Small intestine (tissue), 7 donors: ENCODE measurements around the gene DNAAF3. TPM values are rescaled to one million over a fixed set of nuclear protein-coding genes. Genes with fewer than 3 reads are reported as not detected.

Experiments
- DNase-seq, 2 donors: peaks; one replicate each; pipeline versions ENCODE4 v3.0.0 to v3.0.0-alpha.2; 2013
- FAIRE-seq: peaks from 2 replicates; lab custom pipeline; 2012; peaks lifted over from hg19 to GRCh38; lab: Jason Lieb, UNC
- H3K27ac ChIP-seq, 3 donors: one replicate each; pipeline ENCODE4 v1.5.1; 2013; ENCODE audit warnings: low read length in 2 of 3, mild to moderate bottlenecking in 2 of 3, control low read depth in 1 of 3, inconsistent platforms in 1 of 3, low read depth in 1 of 3, moderate library complexity in 1 of 3
- H3K27me3 ChIP-seq, 3 donors: one replicate each; pipeline ENCODE4 v1.6.1; 2013; ENCODE audit warnings: low read length in 3 of 3, inconsistent platforms in 1 of 3; ENCODE audit not compliant: control insufficient read depth in 3 of 3, insufficient read depth in 3 of 3
- H3K36me3 ChIP-seq, 3 donors: one replicate each; pipeline ENCODE4 v1.6.1; 2013; ENCODE audit warnings: low read length in 3 of 3, inconsistent platforms in 1 of 3, low read depth in 1 of 3, mild to moderate bottlenecking in 1 of 3, moderate library complexity in 1 of 3; ENCODE audit not compliant: control insufficient read depth in 3 of 3, insufficient read depth in 2 of 3
- H3K4me1 ChIP-seq, 3 donors: one replicate each; pipeline ENCODE4 v1.6.1; 2013; ENCODE audit warnings: low read length in 2 of 3, inconsistent platforms in 1 of 3, low read depth in 1 of 3, mild to moderate bottlenecking in 1 of 3, moderate library complexity in 1 of 3; ENCODE audit not compliant: control insufficient read depth in 3 of 3, insufficient read depth in 2 of 3
- H3K4me3 ChIP-seq, 3 donors: one replicate each; pipeline ENCODE4 v1.5.1; 2013; ENCODE audit warnings: low read length in 3 of 3, control low read depth in 1 of 3, inconsistent platforms in 1 of 3, low read depth in 1 of 3, mild to moderate bottlenecking in 1 of 3, moderate library complexity in 1 of 3
- H3K9me3 ChIP-seq, 2 donors: one replicate each; pipeline ENCODE4 v1.6.1; 2013; ENCODE audit warnings: low read depth in 1 of 2, low read length in 1 of 2; ENCODE audit not compliant: control insufficient read depth in 2 of 2, insufficient read depth in 1 of 2
- WGBS, 3 donors: extraction: QIAGEN DNeasy Blood & Tissue Kit; methylation state at CpG; one replicate each; pipeline ENCODE4 v1.1.7; 2013; 5-methylcytosine and 5-hydroxymethylcytosine counted together
- polyA plus RNA-seq, 4 donors: library from polyadenylated mRNA; stranded (reverse) in 3 of 4; unstranded in 1 of 4; fragments of 200-250 nt in 3 of 4; fragments of 120-200 nt in 1 of 4; gene quantifications; one replicate each; pipeline versions ENCODE4 v1.2.1 to v1.2.3, GENCODE V29; 2013
- donor health status: healthy with polysubstance abuse.
- donor health status: control.
- donor health status: control.
- donor health status: Bipolar disorder and iron deficiency.
- donor health status: healthy.

Gene DNAAF3
- polyA plus RNA-seq, 4 donors = 0.62 to 0.64 TPM; not detected in 2

GRCh38 chr19:55181740-55182139, 15.3 kb upstream of the DNAAF3 start:
- H3K9me3 ChIP-seq = no peaks in the 10 kb centered on the region
- H3K27me3 ChIP-seq = peaks cover 0 to 31% (median 5%) of the 10 kb centered on the region in 3 donors
- no peak overlapping the region for H3K27ac ChIP-seq
- peaks cover 0 to 49% (median 3%) of the 10 kb centered on the region in 3 donors for H3K36me3 ChIP-seq
- no peak overlapping the region for H3K4me3 ChIP-seq
- WGBS, 3 donors = 77 to 89% (median 86%) methylated on average over 19 to 20 of the region's 20 CpGs
- DNase-seq (no peak), FAIRE-seq (no peak)
- H3K4me1 ChIP-seq = peaks cover 0 to 13% (median 5%) of the 10 kb centered on the region in 3 donors

- Histone ChIP-seq H3K4me1 (peaks cover 0 to 13% (median 5%) of the 10 kb centered on the region in 3 donors), H3K27ac (peak within 1 kb of the TSS in 1 of 3 donors; percentile 21), H3K27me3 (peaks cover 7 to 49% (median 15%) of the 10 kb centered on the region in 3 donors), H3K36me3 (peaks cover 0 to 32% (median 3%) of the 10 kb centered on the region in 3 donors), H3K4me3 (peak within 1 kb of the TSS in 2 of 3 donors; percentile 21 to 27), H3K9me3 (peaks cover 0 to 4% of the 10 kb centered on the region in 2 donors)
- FAIRE-seq = no peak
- 1 to 3% (median 1%) methylated on average over 45 to 68 of the region's 68 CpGs for WGBS, 3 donors
- peak; percentile 62 to 77 for DNase-seq
These were observed 13.4 kb upstream of the DNAAF3 start, which contains the start of gene SYT5 for GRCh38 chr19:55179606-55180484. TSS of gene SYT5 (minus strand) at chr19:55180289. CDS start at chr19:55179041, 1,248 bp downstream.

GRCh38 chr19:55178781-55179599, 12.6 kb upstream of the DNAAF3 start:
- H3K4me3 ChIP-seq = peak overlapping the region in 1 of 3 donors; percentile 27
- peaks cover 7 to 57% (median 22%) of the 10 kb centered on the region in 3 donors for H3K27me3 ChIP-seq
- peaks cover 0 to 4% of the 10 kb centered on the region in 2 donors for H3K9me3 ChIP-seq
- H3K4me1 ChIP-seq = peaks cover 0 to 13% (median 5%) of the 10 kb centered on the region in 3 donors
- FAIRE-seq (no peak), DNase-seq (peak; percentile 64 to 81)
- peak overlapping the region in 1 of 3 donors; percentile 21 for H3K27ac ChIP-seq
- peaks cover 0 to 31% (median 3%) of the 10 kb centered on the region in 3 donors for H3K36me3 ChIP-seq
- 4 to 9% (median 7%) methylated on average over 56 to 61 of the region's 61 CpGs for WGBS, 3 donors

GRCh38 chr19:55176076-55176475, 9.7 kb upstream of the DNAAF3 start:
- 15 to 40% (median 21%) methylated on average over 2 of the region's 2 CpGs for WGBS, 3 donors
- peaks cover 7 to 83% (median 35%) of the 10 kb centered on the region in 3 donors for H3K27me3 ChIP-seq
- no peak for FAIRE-seq

GRCh38 chr19:55175117-55175867, 8.9 kb upstream of the DNAAF3 start:
- whole genome bisulfite sequencing, 3 donors = 55 to 60% (median 59%) methylated on average over 43 of the region's 43 CpGs
- Histone ChIP-seq H3K4me3 (no peak overlapping the region), H3K27ac (no peak overlapping the region), H3K27me3 (peaks cover 7 to 89% (median 36%) of the 10 kb centered on the region in 3 donors), H3K36me3 (no peaks in the 10 kb centered on the region), H3K9me3 (peaks cover 0 to 4% of the 10 kb centered on the region in 2 donors), H3K4me1 (peaks cover 3 to 19% (median 7%) of the 10 kb centered on the region in 3 donors)
- no peak for FAIRE-seq
- no peak for DNase-seq

More at GRCh38 chr19:55176076-55176475, 9.7 kb upstream of the DNAAF3 start:
- DNase-seq = no peak
- no peak overlapping the region for H3K4me3 ChIP-seq
- H3K27ac ChIP-seq = no peak overlapping the region
- H3K36me3 ChIP-seq = peaks cover 0 to 6% (median 0%) of the 10 kb centered on the region in 3 donors
- peaks cover 3 to 19% (median 7%) of the 10 kb centered on the region in 3 donors for H3K4me1 ChIP-seq
- H3K9me3 ChIP-seq = peaks cover 0 to 4% of the 10 kb centered on the region in 2 donors

GRCh38 chr19:55174425-55175116, 8.2 kb upstream of the DNAAF3 start:
- DNase-seq (no peak), FAIRE-seq (no peak)
- Histone ChIP-seq H3K4me3 (no peak overlapping the region), H3K27ac (no peak overlapping the region), H3K4me1 (peaks cover 3 to 15% (median 6%) of the 10 kb centered on the region in 3 donors), H3K36me3 (no peaks in the 10 kb centered on the region), H3K9me3 (peaks cover 0 to 4% of the 10 kb centered on the region in 2 donors), H3K27me3 (peaks cover 7 to 93% (median 40%) of the 10 kb centered on the region in 3 donors)
- 57 to 60% (median 58%) methylated on average over 21 of the region's 21 CpGs for WGBS, 3 donors

GRCh38 chr19:55173714-55174409, 7.4 kb upstream of the DNAAF3 start:
- no peak for FAIRE-seq
- WGBS, 3 donors = 1 to 3% (median 2%) methylated on average over 33 to 37 of the region's 37 CpGs

More at GRCh38 chr19:55173714-55174409, 7.4 kb upstream of the DNAAF3 start:
- Histone ChIP-seq H3K4me3 (peak overlapping the region in 2 of 3 donors; percentile 13 to 27), H3K36me3 (no peaks in the 10 kb centered on the region), H3K9me3 (peaks cover 0 to 4% of the 10 kb centered on the region in 2 donors), H3K27me3 (peaks cover 7 to 93% (median 43%) of the 10 kb centered on the region in 3 donors), H3K27ac (no peak overlapping the region), H3K4me1 (peaks cover 2 to 9% (median 3%) of the 10 kb centered on the region in 3 donors)
- peak; percentile 25 to 45 for DNase-seq
